Amniotic epithelial cell (primary cell): Measurements from ENCODE around the gene AGAP1.
"Not testable (repeated sequence)": the region's sequence is repeated elsewhere in the genome, so short reads cannot be mapped to it uniquely, and the experiment has no call there.

Source experiments
- DNase-seq: peaks from one replicate; pipeline ENCODE4 v3.0.0-alpha.2; 2010; ENCODE audit warnings: low read depth

AGAP1 gene

GRCh38 chr2:236041616-236042015 is 547.8 kb downstream of the AGAP1 start:
- DNase-seq, result no peak

GRCh38 chr2:236042087-236042486 is 548.2 kb downstream of the AGAP1 start:
- no peak for DNase-seq

- no peak for DNase-seq
These were observed 550.3 kb downstream of the AGAP1 start for GRCh38 chr2:236044191-236044590.

GRCh38 chr2:236045251-236046235 is 551.7 kb downstream of the AGAP1 start:
- DNase-seq, result no peak

- DNase-seq, result no peak
These were observed 552.9 kb downstream of the AGAP1 start for GRCh38 chr2:236046715-236047114.

GRCh38 chr2:236047176-236047575 is 553.3 kb downstream of the AGAP1 start:
- DNase-seq, result no peak

- no peak for DNase-seq
These were observed 554.2 kb downstream of the AGAP1 start for GRCh38 chr2:236047886-236048540.

- no peak for DNase-seq
These were observed 556.1 kb downstream of the AGAP1 start for GRCh38 chr2:236049981-236050380.

GRCh38 chr2:236051351-236051750 is 557.5 kb downstream of the AGAP1 start:
- no peak for DNase-seq

GRCh38 chr2:236051806-236052205 is 558.0 kb downstream of the AGAP1 start:
- DNase-seq, result no peak

GRCh38 chr2:236052206-236052605 is 558.4 kb downstream of the AGAP1 start:
- DNase-seq, result no peak

GRCh38 chr2:236052926-236053821 is 559.3 kb downstream of the AGAP1 start:
- DNase-seq, result no peak

- no peak for DNase-seq
These were observed 560.3 kb downstream of the AGAP1 start for GRCh38 chr2:236054125-236054524.

- no peak for DNase-seq
These were observed 560.9 kb downstream of the AGAP1 start for GRCh38 chr2:236054621-236055305.

- no peak for DNase-seq
These were observed 561.6 kb downstream of the AGAP1 start for GRCh38 chr2:236055471-236055870.

- no peak for DNase-seq
These were observed 562.3 kb downstream of the AGAP1 start for GRCh38 chr2:236056141-236056540.

- DNase-seq, result no peak
These were observed 563.5 kb downstream of the AGAP1 start for GRCh38 chr2:236057375-236057774.

GRCh38 chr2:236061497-236061896 is 567.7 kb downstream of the AGAP1 start:
- DNase-seq, result no peak

GRCh38 chr2:236061899-236062298 is 568.1 kb downstream of the AGAP1 start:
- no peak for DNase-seq

GRCh38 chr2:236062806-236063205 is 569.0 kb downstream of the AGAP1 start:
- DNase-seq, result not testable (repeated sequence)

GRCh38 chr2:236063994-236064393 is 570.2 kb downstream of the AGAP1 start:
- DNase-seq, result no peak
